Ectodermal cell (in vitro differentiated cells): Measurements from ENCODE around the gene LUZP2.

Experiments
- H3K27ac ChIP-seq: 2 replicates; pipeline ENCODE4 v1.7.0; 2013; ENCODE audit warnings: mild to moderate bottlenecking, low read depth, low read length; ENCODE audit not compliant: insufficient read depth, poor library complexity, severe bottlenecking
- H3K27me3 ChIP-seq: 2 replicates; pipeline ENCODE4 v1.7.0; 2013; ENCODE audit warnings: mild to moderate bottlenecking, low read length; ENCODE audit not compliant: insufficient read depth, control insufficient read depth, poor library complexity, severe bottlenecking
- H3K36me3 ChIP-seq: one replicate; pipeline ENCODE4 v1.7.0; 2013; ENCODE audit warnings: low read length; ENCODE audit not compliant: control insufficient read depth, insufficient read depth
- H3K4me1 ChIP-seq: one replicate; pipeline ENCODE4 v1.7.0; 2013; ENCODE audit warnings: low read length; ENCODE audit not compliant: control insufficient read depth, insufficient read depth
- H3K4me3 ChIP-seq: 2 replicates; pipeline ENCODE4 v1.7.0; 2013; ENCODE audit warnings: low read depth, low read length, control low read depth; ENCODE audit not compliant: insufficient read depth
- H3K9me3 ChIP-seq: 2 replicates; pipeline ENCODE4 v1.7.0; 2013; ENCODE audit warnings: mild to moderate bottlenecking, low read length, moderate library complexity; ENCODE audit not compliant: control insufficient read depth
- WGBS, 2 experiments: methylation state at CpG; one replicate each; pipeline ENCODE4 v1.1.7; 2013; ENCODE audit warnings: missing lambda C conversion rate in 2 of 2; 5-methylcytosine and 5-hydroxymethylcytosine counted together

The LUZP2 gene

DNA sequence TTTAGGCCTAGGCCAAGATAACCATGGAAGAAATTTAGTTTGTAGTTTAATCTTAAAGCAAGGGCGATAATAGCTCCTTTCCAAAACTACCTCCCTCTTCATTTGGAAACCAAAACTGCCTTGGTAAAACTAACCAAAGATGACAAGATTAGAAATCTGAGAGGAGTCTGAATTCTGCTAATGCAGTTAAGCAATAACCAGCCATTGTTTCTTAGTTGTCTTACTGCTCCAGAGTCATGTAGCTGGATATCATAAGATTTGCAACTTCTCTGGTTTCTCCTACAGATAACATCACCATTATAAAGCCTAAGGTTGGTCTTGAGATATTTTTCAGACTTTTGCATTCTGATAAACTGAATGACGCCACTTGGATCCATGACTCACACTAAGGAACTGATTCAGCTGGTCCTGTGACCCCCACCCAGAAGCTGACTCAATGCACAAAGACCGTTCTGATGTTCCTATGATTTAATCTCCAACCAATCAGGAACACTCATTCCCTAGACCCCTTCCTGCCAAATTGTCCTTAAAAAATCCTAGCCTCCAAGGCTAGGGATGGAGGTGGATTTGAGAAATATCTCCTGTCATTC, 200.8 kb downstream of the LUZP2 start:
- WGBS, 2 experiments, result 90 to 96% methylated on average over 2 to 3 of the region's 3 CpGs
- Histone ChIP-seq H3K4me1 (no peaks in the 10 kb centered on the region), H3K36me3 (no peaks in the 10 kb centered on the region), H3K9me3 (no peaks in the 10 kb centered on the region), H3K27ac (no peak overlapping the region), H3K27me3 (no peaks in the 10 kb centered on the region), H3K4me3 (no peak overlapping the region)

DNA sequence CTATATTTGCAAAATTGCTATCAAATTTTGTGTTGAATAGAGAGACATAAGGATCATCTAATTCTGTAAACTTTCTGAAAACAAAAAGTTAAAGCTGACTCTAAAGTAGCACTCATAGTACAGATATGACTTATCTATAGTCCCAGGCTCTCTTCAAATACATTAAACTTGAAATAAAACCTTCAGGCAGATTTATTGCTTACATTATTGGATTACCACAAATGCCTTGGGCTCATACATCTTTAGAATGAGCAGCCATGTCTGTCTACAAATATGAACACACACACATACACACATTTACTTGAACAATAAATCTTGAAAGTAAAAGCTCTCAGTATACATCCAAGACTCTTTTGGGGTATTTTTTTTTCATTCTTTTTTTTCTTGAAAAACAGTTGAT, 207.9 kb downstream of the LUZP2 start:
- no peaks in the 10 kb centered on the region for H3K9me3 ChIP-seq
- H3K4me3 ChIP-seq, result no peak overlapping the region
- no peaks in the 10 kb centered on the region for H3K4me1 ChIP-seq
- no peak overlapping the region for H3K27ac ChIP-seq
- no peaks in the 10 kb centered on the region for H3K36me3 ChIP-seq
- no peaks in the 10 kb centered on the region for H3K27me3 ChIP-seq

DNA sequence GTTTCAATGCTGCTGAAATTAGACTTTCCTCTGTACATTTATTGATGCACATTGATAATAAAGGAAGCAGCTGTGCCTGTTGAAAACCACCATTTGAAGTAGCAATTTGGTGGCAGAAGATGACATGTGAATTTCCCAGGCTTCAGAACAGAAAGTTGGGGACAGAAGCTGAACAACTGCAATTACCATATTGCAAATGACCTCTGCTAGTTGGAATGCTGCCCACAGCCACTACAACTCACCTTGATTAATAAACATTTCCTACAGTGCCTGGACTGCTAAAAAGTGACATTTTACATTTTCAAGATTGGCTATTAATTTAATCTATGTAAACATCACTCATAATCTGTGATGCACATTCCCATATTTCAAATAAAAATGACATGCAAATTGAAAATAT, 208.6 kb downstream of the LUZP2 start:
- Histone ChIP-seq H3K4me3 (no peak overlapping the region), H3K27me3 (no peaks in the 10 kb centered on the region), H3K9me3 (no peaks in the 10 kb centered on the region), H3K4me1 (no peaks in the 10 kb centered on the region), H3K27ac (no peak overlapping the region), H3K36me3 (no peaks in the 10 kb centered on the region)

DNA sequence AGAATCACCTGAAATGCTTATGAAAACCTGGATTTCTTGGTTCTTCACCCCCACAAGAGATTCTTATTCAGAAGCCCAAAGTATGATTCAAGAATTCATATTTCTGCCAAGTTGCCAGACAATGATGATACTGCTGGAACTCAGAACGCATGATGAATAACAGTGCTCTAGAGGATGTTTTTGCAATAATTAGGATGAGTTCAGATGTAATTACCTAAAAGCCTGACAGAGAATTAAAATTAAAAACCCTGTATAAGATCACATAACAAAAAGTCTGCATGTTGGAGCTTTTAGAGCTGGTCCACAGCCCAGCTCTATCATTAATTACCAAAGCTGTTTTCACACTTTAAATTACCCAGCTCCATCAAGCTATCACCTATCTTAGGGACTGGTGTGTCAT, 211.8 kb downstream of the LUZP2 start:
- H3K36me3 ChIP-seq, result no peaks in the 10 kb centered on the region
- no peaks in the 10 kb centered on the region for H3K4me1 ChIP-seq
- no peaks in the 10 kb centered on the region for H3K9me3 ChIP-seq
- H3K27ac ChIP-seq, result no peak overlapping the region
- 86 to 95% methylated on average over 1 of the region's 1 CpG for WGBS, 2 experiments
- H3K27me3 ChIP-seq, result no peaks in the 10 kb centered on the region
- H3K4me3 ChIP-seq, result no peak overlapping the region

DNA sequence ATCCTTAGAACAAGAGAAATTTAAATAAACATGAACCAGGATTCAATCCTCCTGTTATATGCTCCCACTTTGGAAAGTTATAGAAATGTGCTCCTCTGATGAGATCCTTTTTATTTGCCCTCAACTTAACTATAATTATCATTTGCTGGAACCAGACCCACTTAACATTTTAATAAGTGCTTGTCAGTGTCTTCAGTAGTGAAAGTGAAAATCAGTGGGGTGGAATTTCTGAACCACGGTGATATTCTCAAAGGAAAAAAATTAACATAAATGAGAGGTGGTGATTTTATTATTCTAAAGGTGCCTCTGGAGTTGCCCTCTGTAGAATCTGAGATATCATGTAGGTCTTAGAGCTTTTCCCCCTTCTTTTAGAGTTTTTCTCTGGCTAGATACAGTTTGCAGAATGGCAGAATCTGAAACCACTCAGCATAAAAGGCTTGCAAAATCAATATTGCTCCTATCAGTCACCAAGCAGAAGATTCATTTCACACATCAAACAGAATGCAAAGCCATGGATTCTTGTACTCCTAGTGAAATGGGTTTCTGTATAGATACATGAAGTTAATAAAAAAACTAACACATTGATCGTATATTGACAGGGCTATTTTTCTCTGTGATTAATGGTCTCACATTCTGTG, 213.2 kb downstream of the LUZP2 start:
- H3K9me3 ChIP-seq, result no peaks in the 10 kb centered on the region
- no peaks in the 10 kb centered on the region for H3K36me3 ChIP-seq
- no peaks in the 10 kb centered on the region for H3K27me3 ChIP-seq
- WGBS, 2 experiments, result 65 to 67% methylated on average over 2 of the region's 2 CpGs
- H3K27ac ChIP-seq, result no peak overlapping the region
- no peaks in the 10 kb centered on the region for H3K4me1 ChIP-seq
- no peak overlapping the region for H3K4me3 ChIP-seq

DNA sequence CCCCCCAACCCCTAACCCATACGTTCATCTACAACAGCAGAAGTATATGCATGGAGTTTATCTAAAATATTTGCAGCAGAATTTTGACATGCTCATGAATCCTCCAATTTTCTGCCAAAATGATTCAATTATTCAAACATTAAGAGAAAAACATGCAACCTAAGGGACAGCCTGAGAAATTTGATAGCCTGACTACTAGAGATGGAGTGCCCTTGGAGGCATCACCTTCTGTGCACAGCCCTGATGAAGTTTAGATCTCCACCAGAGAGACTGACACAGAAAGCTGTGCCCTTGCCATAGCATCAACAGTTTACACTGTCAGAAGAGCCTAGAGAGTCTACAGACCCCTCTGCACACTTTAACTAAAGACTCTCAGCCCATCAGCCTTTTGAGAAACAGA, 217.7 kb downstream of the LUZP2 start:
- no peak overlapping the region for H3K4me3 ChIP-seq
- no peaks in the 10 kb centered on the region for H3K36me3 ChIP-seq
- H3K4me1 ChIP-seq, result no peaks in the 10 kb centered on the region
- no peaks in the 10 kb centered on the region for H3K9me3 ChIP-seq
- no peaks in the 10 kb centered on the region for H3K27me3 ChIP-seq
- no peak overlapping the region for H3K27ac ChIP-seq
- WGBS, 2 experiments, result 100% methylated on average over 1 of the region's 1 CpG

DNA sequence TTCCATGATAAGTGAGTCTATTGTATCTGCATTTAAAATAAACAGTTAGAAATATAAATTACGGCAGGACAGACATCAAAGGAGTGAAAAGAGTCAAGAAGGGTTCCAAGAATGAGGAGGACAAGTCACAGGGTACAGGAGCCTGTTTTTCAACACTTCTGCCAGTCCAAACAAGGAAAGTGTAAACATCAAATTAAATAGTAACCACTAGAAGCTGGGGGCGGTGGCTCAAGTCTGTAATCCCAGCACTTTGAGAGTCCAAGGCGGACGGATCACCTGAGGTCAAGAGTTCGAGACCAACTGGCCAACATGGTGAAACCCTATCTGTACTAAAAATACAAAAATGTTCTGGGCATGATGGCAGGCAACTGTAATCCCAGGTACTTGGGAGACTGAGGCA, 219.6 kb downstream of the LUZP2 start:
- Histone ChIP-seq H3K4me1 (no peaks in the 10 kb centered on the region), H3K36me3 (no peaks in the 10 kb centered on the region), H3K4me3 (no peak overlapping the region), H3K27me3 (no peaks in the 10 kb centered on the region), H3K27ac (no peak overlapping the region), H3K9me3 (no peaks in the 10 kb centered on the region)
- WGBS, 2 experiments, result 88 to 94% methylated on average over 5 of the region's 5 CpGs

DNA sequence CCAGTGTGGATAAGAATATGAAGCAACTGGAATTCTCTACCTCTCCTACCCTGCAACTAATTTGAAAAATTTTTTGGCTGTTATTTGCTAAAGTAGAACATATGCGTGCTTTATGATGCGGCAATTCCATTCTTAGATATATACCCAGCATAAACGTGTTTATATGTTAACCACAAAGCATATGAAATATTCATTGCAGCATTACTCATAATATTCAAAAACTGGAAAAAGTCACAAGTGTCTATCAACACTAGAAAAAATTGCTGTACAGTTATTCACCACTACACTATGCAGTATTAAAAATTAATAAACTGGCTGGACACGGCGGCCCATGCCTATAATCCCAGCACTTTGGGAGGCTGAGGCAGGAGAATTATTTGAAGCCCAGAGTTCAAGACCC, 226.4 kb downstream of the LUZP2 start:
- Histone ChIP-seq H3K9me3 (no peaks in the 10 kb centered on the region), H3K4me3 (no peak overlapping the region), H3K36me3 (no peaks in the 10 kb centered on the region), H3K27me3 (no peaks in the 10 kb centered on the region), H3K4me1 (no peaks in the 10 kb centered on the region), H3K27ac (no peak overlapping the region)
- 87 to 94% methylated on average over 5 of the region's 5 CpGs for WGBS, 2 experiments

DNA sequence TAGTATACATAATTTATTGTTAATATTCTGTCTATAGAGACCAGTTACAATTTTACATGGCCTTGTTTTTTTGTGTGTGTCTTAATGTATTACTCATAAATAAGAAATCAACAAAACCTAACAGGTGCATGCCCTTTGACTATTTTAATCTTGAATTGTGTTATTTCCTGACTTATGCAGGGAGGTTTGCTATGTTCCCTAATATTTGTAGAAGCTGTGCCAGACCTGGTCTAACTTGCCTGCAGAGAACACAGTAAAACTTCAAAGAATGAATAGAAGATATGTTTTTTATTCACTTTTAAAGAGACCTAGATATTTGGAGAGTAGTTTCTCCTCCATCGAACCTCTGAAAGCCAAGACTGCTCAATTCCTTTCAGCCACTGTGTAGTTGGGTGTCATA, 234.7 kb downstream of the LUZP2 start:
- H3K4me3 ChIP-seq, result no peak overlapping the region
- H3K36me3 ChIP-seq, result no peaks in the 10 kb centered on the region
- H3K4me1 ChIP-seq, result no peaks in the 10 kb centered on the region
- H3K27me3 ChIP-seq, result no peaks in the 10 kb centered on the region
- no peak overlapping the region for H3K27ac ChIP-seq
- WGBS, 2 experiments, result 94 to 100% methylated on average over 1 of the region's 1 CpG
- no peaks in the 10 kb centered on the region for H3K9me3 ChIP-seq

DNA sequence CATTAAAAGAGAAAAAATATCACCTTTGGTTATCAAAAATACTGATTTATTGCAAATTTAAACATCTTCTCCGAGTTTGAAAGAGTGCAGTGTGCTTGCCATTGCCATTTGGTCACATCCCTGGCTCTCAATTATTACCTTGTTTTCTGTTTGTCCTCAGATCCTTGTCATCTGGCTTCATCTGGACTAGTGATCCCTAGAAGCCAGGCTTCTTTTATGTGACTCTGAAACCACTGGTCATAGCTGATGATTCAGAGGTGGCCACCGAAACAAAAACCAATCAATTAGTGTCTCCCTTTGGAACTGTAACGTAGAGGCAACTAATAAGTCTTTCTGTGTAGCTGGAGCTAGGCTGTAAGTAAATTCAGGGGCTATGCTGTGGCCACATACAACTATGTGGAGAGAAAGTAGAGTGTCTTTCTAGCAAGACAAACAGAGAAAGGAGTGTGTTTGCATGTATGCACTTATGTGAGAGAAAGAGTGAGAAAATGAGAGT, 237.9 kb downstream of the LUZP2 start:
- no peaks in the 10 kb centered on the region for H3K4me1 ChIP-seq
- H3K36me3 ChIP-seq, result no peaks in the 10 kb centered on the region
- 62 to 63% methylated on average over 3 of the region's 3 CpGs for WGBS, 2 experiments
- no peaks in the 10 kb centered on the region for H3K27me3 ChIP-seq
- no peaks in the 10 kb centered on the region for H3K9me3 ChIP-seq
- no peak overlapping the region for H3K4me3 ChIP-seq
- H3K27ac ChIP-seq, result no peak overlapping the region
